Fibroblast of skin of left quadriceps (primary cell): Measurements from ENCODE around the gene CFAP299.
A peak's percentile ranks its signal among the peaks of the same experiment; 100 is the strongest.
"Not testable (repeated sequence)": the region's sequence is repeated elsewhere in the genome, so short reads cannot be mapped to it uniquely, and the experiment has no call there.

Source experiments
- DNase-seq, 2 experiments: peaks; one replicate each; pipeline ENCODE4 v3.0.0-alpha.2; 2013; ENCODE audit warnings: low read depth in 2 of 2

CFAP299 gene

DNA sequence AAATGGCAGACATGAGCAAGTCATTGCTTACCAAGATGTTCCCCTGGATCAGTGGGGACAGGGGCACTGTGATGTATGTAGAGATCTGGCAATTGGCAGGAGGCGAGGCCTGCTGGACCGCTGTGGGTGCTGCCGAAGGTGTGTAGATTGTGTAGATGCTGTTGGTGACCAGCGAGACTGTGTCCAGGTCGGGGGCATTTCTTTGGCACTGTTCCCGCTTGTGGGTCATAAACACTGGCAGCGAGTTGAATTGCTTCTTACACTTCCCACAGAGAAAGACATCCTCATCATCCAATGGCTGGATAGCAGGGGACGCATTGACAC, 52.7 kb downstream of the CFAP299 start:
- DNase-seq, result no peak

DNA sequence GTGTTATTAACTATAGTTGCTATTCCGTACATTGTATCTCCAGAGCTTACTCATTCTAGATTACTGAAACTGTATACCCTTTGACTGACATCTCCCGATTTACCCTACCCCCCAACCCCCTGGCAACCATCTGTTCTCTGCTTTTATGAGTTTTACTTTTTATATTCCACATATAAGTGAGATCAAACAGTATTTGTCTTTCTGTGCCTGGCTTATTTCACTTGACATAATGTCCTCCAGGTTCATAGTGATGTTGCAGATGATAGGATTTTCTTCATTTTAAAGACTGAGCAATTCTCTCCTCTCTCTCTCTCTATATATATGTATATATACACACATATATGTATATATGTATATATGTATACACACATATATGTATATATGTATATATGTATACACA, 54.6 kb downstream of the CFAP299 start:
- no peak for DNase-seq

DNA sequence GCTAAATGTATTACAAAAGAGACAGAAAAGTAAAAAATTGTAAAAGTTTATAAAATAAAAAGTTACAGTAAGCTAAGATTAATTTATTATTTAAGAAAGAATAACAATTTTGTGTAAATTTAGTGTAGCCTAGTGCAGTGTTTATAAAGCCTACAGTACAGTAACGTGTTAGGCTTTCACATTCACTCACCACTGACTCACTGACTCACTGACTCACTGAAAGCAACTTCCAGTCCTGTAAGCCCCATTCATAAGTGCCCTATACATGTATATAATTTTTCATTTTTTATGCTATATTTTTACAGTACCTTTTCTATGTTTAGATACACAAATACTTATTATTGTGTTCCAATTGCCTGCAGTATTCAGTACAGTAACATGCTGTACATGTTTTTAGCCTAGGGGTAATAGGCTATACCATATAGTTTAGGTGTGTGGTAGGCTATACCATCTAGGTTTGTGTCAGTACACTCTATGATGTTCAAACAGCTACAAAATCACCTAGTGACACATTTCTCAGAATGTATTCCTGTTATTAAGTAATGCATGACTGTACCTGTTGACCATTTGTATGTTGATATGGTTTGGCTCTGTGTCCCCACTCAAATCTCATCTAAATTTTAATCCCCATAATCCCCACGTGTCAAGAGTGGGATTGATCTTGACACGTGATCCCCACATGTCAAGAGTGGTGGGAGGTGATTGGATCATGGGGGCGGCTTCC, 57.9 kb downstream of the CFAP299 start:
- DNase-seq, result peak; percentile 28 to 33

DNA sequence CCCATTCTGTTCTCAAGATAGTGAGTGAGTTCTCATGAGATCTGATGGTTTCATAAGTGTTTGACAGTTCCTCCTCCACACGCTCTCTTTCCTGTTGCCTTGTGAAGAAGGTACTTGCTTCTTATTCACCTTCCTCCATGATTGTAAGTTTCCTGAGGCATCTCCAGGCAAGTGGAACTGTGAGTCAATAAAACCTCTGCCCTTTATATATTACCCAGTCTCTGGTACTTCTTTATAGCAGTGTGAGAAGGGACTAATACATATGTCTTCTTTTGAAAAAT, 58.4 kb downstream of the CFAP299 start:
- DNase-seq, result no peak

DNA sequence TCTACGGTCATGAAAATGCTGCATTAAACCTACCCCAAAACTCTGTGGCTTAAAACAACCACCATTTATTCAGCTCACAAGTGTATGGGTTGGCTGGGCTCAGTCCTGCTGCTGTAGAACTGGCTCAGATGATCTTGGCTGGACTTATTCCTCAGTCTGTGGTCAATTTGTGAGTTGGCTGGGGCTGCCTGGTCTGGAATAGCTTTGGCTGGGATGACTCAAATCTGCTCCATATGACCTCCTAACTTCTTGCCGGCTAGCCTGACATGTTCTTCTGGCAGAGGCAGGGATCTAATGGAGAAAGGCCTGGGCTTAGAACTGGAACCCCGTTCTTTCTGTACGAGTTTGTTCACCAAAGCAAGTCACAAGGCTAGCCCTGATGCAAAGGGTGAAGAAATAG, 71.7 kb downstream of the CFAP299 start:
- peak in 1 of 2 experiments; percentile 14 for DNase-seq

DNA sequence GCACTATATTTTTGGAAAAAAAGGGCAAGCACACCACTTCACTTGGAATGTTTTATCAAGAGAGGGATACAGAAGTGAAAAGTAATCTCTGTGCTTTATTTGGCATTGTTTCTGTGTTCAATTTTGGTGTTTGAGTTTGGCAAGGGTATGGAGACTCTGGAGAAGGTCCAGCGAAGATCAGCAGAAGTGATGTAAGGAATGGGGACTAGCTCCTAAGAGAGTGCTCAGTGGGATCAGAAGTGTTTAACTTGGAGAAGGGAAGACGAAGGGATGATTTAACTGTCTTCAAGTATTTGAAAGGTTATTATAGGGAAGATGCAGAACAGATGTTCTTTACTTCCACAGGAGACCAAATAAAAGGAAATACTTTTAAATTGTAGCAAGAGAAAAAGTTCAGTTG, 74.3 kb downstream of the CFAP299 start:
- peak in 1 of 2 experiments; percentile 14 for DNase-seq

DNA sequence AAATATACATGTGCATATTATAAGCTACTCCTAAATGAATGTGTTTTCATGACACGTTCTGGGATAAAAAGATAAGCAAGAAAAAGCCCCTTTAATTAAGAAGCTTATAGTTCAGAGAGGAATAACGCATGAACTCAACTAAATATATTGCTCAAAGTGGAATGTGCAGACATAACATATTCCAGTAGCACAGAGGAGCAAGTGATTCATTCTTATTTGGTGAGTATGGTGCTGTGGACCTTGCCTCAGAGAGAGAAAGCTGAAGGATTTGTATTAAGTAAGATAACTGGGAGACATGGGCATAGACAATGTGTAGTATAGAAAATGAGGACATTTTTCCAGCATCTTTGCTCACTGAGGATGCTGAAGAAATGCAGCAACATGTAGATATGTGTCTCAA, 76.8 kb downstream of the CFAP299 start:
- DNase-seq, result no peak

DNA sequence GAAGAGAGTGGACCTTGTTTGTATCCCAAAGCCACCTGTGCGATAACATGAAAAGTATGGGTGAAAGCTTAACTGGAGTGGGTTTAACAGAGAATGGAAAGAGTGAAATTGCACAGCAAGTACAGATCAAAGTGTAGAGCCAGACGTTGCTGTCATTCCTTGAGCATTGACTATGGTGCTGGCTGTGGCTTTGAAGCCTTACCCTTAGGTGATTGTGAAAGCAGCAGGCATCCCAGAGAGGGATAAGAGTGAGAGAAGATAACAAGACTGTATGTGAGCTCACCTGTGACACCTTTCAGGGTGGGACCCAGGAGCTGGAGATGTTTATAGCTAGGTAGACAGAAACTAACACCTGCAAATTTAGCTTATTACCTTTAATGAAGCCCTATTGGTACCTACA, 77.6 kb downstream of the CFAP299 start:
- DNase-seq, result no peak

DNA sequence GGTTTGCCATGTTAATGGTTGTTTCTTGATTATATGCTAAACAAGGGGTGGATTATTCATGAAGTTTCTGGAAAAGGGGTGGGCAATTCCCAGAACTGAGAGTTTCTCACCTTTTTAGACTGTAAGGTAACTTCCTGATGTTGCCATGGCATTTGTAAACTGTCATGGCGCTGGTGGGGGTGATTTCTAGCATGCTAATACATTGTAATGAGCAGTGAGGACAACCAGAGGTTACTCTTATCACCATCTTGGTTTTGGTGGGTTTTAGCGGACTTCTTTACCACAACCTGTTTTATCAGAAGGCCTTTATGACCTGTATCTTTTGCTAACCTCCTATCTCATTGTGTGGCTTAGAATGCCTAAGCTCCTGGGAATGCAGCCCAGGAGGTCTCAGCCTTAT, 81.5 kb downstream of the CFAP299 start:
- no peak for DNase-seq

DNA sequence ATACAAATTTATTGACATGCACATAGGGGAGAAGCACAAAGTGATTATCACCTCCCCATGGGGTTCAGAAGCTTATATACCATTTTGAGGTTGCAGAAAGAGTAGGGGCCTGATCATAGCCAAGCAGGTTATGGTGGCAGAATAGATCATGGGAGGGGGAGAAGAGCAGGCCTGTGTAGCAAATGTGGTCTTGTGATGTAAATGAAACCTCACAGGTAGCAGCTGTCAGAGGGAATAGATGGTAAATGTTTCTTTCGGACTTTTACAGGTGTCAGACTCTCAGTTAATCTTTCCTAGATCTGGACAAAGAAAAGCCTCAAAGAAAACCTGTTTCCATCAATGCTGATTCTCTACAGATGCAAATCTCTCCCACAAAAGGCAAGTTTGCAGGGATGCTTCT, 84.4 kb downstream of the CFAP299 start:
- DNase-seq, result no peak

DNA sequence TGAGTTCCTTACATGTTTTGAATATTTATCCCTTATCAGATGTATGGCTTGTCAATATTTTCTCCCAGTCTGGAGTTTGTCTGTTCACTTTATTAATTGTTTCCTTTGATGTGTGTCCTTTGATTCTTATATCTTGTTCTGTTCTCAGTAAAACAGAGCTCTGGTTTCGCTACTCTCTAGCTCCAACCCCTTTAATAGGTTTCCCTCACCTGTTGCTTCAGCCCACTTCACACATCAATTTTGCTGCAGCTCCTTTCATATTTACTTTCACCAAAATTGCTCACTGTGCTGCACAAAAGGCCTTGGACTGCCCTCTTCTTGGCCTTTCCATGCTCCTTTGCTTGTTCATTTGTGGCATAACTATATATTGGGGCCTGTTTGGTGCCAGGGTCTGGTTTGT, 85.1 kb downstream of the CFAP299 start:
- DNase-seq, result no peak

DNA sequence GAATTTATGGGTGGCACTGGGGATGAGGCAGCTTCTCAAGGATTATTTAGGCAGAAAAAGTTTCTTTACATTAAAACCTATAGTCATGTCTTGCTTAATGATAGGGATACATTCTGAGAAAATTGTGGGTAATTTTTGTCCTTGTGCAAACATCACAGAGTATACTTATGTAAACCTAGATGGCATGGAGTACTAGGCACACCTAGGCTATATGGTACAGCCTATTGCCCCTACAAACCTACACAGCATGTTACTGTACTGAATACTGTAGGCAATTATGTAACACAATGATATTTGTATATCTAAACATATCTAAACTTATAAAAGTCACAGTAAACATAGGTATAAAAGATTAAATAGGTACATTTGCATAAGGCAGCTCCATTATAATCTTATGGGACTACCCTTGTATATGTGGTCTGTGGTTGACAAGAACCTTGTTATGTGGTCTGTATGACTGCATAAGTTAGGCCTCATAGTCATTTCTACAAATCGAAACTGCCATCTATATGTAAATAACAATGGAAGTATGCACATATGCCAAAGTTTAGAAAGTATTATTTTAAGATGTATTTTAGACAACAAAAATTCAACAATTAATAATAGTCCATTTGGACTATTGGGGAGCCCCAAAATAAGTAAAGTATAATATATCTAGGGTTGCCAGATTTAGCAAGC, 87.3 kb downstream of the CFAP299 start:
- no peak for DNase-seq

DNA sequence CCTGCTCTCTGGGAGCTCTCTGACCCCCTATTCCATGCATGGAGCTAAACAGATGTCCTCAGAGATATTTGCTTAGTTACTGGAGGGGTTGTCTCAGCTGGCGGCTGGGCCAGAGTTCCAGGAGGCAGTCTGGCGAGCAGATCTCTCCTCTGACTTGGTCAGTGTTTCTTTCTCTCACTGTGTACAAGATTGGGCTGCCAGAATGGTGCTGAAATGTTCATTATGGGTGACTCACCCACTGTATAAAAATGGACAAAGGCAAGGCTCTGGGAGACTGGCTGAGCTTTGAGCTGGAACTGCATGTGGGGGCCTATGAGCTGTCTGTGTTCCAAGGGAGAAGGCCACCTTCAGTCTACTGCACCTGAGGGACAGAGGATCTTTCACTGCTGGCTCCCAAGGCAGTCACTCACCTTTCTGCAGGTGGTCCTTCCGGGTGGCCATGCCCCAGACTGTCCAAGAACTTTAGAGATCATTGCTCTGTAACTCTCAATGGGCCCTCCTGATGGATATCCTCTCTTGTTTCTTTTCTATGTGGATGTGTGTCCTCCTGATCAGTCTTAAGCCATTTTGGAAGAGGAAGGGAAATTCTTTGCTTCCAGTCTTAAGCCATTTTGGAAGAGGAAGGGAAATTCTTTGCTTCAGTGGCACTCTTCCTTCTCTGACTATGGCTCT, 88.2 kb downstream of the CFAP299 start:
- no peak for DNase-seq

DNA sequence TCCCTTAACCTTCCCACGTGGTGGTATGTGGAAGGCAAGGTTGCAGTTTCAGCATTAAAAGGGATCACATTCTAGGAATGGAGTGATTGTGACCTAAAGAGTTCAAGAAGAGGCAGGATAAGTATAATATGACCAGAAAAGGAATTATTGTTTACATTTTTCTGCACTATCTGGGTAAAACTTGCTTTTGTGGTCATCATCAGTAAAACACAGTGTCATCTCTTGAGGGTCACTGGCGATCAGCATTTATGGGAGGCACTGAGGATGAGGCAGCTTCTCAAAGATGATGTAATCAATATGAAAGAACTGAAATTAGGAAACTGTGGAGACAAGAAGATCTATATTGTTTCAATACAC, 88.7 kb downstream of the CFAP299 start:
- DNase-seq, result no peak

DNA sequence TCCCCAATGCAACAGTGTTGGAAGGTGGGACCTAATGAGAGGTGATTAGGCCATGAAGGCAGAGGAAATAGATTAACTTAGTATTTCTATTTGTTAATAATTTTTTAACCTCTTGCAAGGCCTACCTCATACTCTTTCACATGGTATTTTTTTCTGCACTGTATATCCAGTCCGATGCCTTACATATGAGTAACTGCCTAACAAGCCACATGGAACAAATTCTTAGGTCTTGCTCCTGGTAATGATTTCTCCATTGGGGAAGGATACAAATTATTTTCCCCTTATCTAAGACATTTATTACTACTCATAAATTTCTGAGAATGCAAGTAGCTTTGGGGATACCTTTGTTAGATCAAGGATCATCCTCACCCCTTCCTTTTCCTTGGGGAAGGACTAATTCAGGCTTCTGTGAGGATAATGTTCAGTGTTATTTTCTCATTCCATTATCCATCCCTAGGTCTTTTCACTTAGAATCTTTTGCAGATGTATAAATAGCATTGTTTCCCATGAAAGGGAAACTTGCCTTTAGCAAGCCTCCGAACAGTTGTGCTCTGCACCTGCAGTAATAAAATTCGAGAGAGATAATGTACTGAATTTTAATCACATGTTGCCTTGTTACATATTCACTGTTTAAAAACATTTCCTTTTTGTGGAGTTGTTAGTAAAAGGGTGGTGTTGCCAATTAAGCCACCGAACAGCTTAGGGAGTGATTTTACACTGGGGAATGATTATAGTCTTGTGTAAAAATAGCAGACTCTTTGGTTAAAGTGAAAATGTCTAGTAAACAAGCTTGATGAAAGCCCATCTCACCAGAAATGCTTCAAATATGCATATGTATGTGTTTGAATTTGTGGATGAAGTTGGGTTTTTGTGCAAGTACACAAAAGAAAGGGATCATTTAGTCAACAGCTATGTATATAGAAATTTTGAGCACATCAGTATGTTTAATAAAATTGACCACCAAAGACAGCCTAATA, 89.9 kb downstream of the CFAP299 start:
- no peak for DNase-seq

DNA sequence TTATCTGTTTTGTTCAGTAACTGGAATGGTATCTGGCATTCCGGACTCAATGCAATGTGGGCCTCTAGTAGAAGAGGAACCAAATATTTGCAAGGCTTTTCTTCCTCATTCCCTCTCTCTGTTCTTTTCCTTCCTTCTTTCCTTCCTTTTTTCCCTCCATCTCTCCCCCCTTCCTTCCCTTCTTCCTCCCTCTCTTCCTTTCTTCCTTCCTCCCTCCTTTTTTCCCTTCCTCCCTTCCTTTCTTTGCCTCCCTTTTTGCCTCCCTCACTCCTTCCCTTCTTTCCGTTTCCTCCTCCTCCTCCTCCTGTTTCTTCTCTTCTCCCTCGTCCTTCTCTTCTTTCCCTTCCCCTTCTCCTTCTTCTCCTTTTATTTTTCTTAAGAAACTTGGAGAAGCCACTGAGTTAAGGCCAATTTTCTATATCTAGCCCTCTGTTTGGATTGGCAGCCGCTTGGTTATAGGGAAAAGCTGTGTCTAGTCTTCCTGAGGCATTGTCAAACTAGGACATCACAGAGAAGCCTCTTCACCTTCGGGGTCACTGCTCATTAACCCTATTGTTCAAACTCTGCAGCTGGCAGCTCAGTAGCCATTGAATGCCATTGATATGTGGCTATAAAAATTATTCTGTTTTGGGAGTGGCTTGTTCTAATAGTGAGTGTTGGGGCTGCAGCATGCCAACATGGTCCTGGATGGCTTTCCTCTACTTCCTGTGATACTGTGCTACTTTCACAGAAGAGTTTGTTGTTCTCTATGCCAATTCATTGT, 95.9 kb downstream of the CFAP299 start:
- no peak for DNase-seq

DNA sequence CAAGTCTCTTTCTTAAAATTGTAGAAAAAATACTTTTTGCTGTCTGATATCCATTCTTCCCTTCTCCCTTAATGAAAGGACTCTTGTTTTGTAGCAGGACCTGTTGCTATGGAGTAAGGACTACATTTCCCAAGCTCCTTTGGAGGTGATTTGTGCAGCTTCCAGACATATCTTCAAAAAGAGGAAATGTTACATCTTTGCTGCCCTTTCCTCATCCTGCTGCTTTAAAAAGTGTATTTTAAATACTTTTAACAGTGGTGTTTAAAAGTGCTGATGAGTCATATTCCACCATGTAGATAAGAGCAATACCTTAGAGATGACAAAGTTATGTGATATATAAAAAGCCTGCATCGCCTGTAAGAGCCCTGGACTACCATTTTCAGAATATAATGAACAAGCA, 98.7 kb downstream of the CFAP299 start:
- DNase-seq, result no peak

DNA sequence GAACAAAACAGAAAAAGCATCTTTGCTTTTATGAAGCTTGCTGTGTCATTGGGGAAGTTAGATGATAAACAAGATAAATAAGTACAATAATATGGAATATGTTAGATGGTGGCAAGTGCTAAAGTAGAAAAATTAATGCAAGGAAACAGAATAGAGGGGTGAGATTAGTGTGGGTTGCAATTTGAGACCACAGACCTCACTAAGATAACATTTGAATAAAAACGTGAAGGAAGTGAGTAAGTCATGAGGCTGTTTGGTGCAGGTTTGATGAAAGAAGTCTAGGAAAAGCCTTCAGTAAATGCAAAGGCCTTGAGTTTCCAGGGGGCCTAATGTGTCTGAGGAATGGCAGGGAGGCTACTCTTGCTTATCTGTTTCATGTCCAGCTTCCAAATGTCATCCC, 102.5 kb downstream of the CFAP299 start:
- DNase-seq, result no peak

DNA sequence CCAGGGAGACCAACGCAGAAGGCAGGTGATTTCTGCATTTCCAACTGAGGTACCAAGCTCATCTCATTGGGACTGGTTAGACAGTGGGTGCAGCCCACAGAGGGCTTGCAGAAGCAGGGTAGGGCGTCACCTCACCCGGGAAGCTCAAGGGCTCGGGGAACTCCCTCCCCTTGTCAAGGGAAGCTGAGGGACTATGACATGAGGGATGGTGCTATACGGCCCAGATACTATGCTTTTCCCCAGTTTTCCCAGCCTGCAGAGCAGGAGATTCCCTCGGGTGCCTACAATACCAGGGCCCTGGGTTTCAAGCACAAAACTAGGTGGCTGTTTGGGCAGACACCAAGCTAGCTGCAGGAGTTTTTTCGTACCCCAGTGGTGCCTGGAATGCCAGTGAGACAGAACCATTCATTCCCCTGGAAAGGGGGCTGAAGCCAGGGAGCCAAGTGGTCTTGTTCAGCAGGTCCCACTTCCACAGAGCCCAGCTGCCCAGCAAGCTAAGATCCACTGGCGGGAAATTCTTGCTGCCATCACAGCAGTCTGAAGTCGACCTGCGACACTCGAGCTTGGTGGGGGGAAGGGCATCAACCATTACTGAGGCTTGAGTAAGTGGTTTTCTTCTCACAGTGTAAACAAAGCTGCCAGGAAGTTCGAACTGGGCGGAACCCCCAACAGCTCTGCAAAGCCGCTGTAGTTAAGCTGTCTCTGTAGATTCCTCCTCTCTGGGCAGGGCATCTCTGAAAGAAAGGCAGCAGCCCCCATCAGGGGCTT, 103.9 kb downstream of the CFAP299 start:
- not testable (repeated sequence) for DNase-seq

DNA sequence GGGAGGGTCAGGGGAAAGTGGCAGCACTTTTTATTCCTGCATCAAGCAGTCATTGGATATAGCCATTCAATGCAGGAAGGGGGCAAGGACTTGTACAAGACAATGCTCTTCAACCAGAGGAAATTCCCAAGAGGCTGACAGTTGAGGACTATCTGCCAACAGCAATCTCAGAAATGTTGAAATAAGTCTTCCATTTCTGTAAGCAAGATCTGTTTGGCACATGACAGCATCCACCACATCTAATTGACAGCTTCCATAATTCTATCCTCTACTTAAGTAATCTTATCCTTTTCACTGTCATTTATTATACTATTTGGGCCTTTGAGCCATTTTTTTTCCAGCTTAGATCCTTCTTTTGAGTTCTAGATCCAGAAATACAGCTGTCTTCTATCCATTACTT, 110.7 kb downstream of the CFAP299 start:
- DNase-seq, result no peak

DNA sequence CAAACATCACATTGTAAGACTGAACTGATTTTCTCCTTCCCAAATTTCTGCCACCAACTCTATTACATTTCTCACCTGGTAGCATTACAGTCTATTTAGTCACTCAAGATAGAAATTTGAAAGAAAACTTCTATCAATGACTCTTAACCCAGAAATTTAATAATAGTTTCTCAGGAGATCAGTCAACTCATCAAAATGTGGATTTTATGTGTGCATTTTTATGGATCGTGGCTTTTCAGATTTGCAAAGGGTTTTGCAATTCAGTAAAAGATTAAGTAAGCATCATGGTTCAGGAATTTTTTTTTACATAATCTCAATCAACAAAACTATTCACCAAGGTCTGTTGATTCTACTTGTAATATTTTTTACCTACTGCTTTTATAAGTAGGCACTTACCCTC, 111.1 kb downstream of the CFAP299 start:
- DNase-seq, result peak; percentile 59 to 62
